Body of pancreas (tissue), 4 donors: ENCODE measurements around the gene DGCR8.

ENCODE experiments used
- CTCF ChIP-seq, 7 experiments: fragments of 450-650 bp in 4 of 7; fragments of 200-600 bp in 3 of 7; sonication (generic) in 3 of 7; IDR thresholded peaks; one replicate each; pipeline ENCODE4 v1.5.1; 2016 to 2019; ENCODE audit warnings: antibody characterized with exemption in 7 of 7
- POLR2A ChIP-seq, 3 donors: fragments of 450-650 bp; IDR thresholded peaks; one replicate each; pipeline ENCODE4 v1.6.1; 2016; ENCODE audit warnings: antibody characterized with exemption in 3 of 3, mild to moderate bottlenecking in 2 of 3

- TF ChIP-seq CTCF (IDR thresholded peaks at IDR 0.05), result no peak
- no peak for TF ChIP-seq POLR2A (IDR thresholded peaks at IDR 0.05)
Measured at GRCh38 chr22:20133930-20134549, 54.0 kb downstream of the DGCR8 start.
